Lower leg skin (tissue), 3 donors: ENCODE data around the gene RBP4.

Experiments
- POLR2A ChIP-seq, 2 donors: fragments of 450-650 bp; IDR thresholded peaks; one replicate each; pipeline ENCODE4 v1.6.1; 2016 to 2017; ENCODE audit warnings: antibody characterized with exemption in 2 of 2, mild to moderate bottlenecking in 1 of 2, moderate library complexity in 1 of 2
- TF ChIP-seq, protein P1 (sequence below), 3 donors: fragments of 450-650 bp; IDR thresholded peaks; one replicate each; pipeline ENCODE4 v1.5.1; 2016; ENCODE audit warnings: antibody characterized with exemption in 3 of 3, mild to moderate bottlenecking in 3 of 3, moderate library complexity in 2 of 3

DNA sequence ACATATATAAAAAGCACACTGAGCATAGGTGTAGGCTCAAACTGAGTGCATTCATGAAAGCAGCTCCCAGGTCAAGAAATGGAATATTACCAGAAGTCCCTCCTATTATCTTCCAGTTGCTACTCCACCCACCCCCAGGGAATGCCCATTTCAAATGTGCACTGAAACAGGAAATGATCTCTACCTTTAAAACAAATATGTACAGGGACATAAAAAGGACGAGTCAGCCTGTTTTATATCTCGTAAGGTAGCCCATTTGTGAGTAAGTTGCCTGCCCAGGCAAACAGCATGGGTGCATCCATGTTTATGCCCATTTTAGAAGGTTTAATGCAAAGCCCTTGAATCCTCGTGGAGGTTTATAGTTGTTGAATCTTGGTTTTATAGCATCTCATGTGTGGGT lies 24.1 kb downstream of the RBP4 start:
- TF ChIP-seq, protein P1, sequence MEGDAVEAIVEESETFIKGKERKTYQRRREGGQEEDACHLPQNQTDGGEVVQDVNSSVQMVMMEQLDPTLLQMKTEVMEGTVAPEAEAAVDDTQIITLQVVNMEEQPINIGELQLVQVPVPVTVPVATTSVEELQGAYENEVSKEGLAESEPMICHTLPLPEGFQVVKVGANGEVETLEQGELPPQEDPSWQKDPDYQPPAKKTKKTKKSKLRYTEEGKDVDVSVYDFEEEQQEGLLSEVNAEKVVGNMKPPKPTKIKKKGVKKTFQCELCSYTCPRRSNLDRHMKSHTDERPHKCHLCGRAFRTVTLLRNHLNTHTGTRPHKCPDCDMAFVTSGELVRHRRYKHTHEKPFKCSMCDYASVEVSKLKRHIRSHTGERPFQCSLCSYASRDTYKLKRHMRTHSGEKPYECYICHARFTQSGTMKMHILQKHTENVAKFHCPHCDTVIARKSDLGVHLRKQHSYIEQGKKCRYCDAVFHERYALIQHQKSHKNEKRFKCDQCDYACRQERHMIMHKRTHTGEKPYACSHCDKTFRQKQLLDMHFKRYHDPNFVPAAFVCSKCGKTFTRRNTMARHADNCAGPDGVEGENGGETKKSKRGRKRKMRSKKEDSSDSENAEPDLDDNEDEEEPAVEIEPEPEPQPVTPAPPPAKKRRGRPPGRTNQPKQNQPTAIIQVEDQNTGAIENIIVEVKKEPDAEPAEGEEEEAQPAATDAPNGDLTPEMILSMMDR (IDR thresholded peaks at IDR 0.05): no peak
- TF ChIP-seq POLR2A (IDR thresholded peaks at IDR 0.05): no peak
